ENCODE measurements around the gene PPP1R12C. TPM values are rescaled to one million over a fixed set of nuclear protein-coding genes. Genes with fewer than 3 reads are reported as not detected.

The PPP1R12C gene
- total RNA-seq, 1 experiment from 2014 or later = 79.9 TPM

- Histone ChIP-seq H3K79me2 (ENCODE audit: insufficient read depth, low read length) (no peaks in the 10 kb centered on the region), H3K27ac (ENCODE audit: insufficient read length, low read depth, low read length) (no peak overlapping the region), H2BK120ac (ENCODE audit: low read depth, low read length, poor library complexity, severe bottlenecking) (no peak overlapping the region), H3T11ph (ENCODE audit: low read length) (no peak overlapping the region), H3K18ac (ENCODE audit: insufficient read length, low read depth, low read length) (no peak overlapping the region), H3K14ac (ENCODE audit: insufficient read depth, low read length) (no peak overlapping the region), H3K4me1 (ENCODE audit: insufficient read depth, low read length) (peaks cover 5% of the 10 kb centered on the region; the same call in 1 of the 2 replicates), H2BK12ac (ENCODE audit: insufficient read length, low read depth, low read length) (no peak overlapping the region), H2BK20ac (ENCODE audit: low read depth, low read length, poor library complexity, severe bottlenecking) (no peak overlapping the region), H3K4me2 (ENCODE audit: insufficient read depth, insufficient read length, low read length) (no peak overlapping the region), H3K4ac (ENCODE audit: low read depth, low read length) (no peak overlapping the region), H2BK5ac (ENCODE audit: insufficient read length, low read length) (no peak overlapping the region), H3K27me3 (ENCODE audit: insufficient read depth, low read length) (peaks cover 2% of the 10 kb centered on the region; the same call in 1 of the 2 replicates), H3K23ac (ENCODE audit: insufficient read length, low read depth, low read length) (no peak overlapping the region), H4K5ac (ENCODE audit: insufficient read length, low read depth, low read length) (no peak overlapping the region), H4K91ac (ENCODE audit: insufficient read length, low read depth, low read length) (no peak overlapping the region), H2BK15ac (ENCODE audit: low read depth, low read length) (no peak overlapping the region), H3K79me1 (ENCODE audit: insufficient read depth, low read depth, low read length, poor library complexity, severe bottlenecking) (no peaks in the 10 kb centered on the region), H3K9me3 (ENCODE audit: control insufficient read depth, low read depth, low read length) (no peaks in the 10 kb centered on the region), H3K56ac (ENCODE audit: insufficient read length, low read depth, low read length) (no peak overlapping the region), H4K20me1 (ENCODE audit: control insufficient read depth, insufficient read depth, insufficient read length) (no peaks in the 10 kb centered on the region), H4K8ac (replicated peaks; ENCODE audit: insufficient read length, low read depth, low read length) (no peak overlapping the region), H3K23me2 (ENCODE audit: insufficient read length, low read depth, low read length, poor library complexity, severe bottlenecking) (peaks cover 20% of the 10 kb centered on the region), H2AFZ (ENCODE audit: low read length) (no peak overlapping the region), H2AK5ac (ENCODE audit: insufficient read length, low read length) (no peak overlapping the region), H3K9ac (ENCODE audit: extremely low read depth, insufficient read length, low read length) (no peak overlapping the region)
- H3K27me3 Mint-ChIP-seq (ENCODE audit: low read depth) = peaks cover 63% of the 10 kb centered on the region
- no peak for DNase-seq
- no peak overlapping the region for H3K27ac Mint-ChIP-seq
- peaks cover 2 to 5% of the 10 kb centered on the region in 2 experiments; a peak in 3 of 5 replicates for H3K9me3 Mint-ChIP-seq
- TF ChIP-seq, protein P1, sequence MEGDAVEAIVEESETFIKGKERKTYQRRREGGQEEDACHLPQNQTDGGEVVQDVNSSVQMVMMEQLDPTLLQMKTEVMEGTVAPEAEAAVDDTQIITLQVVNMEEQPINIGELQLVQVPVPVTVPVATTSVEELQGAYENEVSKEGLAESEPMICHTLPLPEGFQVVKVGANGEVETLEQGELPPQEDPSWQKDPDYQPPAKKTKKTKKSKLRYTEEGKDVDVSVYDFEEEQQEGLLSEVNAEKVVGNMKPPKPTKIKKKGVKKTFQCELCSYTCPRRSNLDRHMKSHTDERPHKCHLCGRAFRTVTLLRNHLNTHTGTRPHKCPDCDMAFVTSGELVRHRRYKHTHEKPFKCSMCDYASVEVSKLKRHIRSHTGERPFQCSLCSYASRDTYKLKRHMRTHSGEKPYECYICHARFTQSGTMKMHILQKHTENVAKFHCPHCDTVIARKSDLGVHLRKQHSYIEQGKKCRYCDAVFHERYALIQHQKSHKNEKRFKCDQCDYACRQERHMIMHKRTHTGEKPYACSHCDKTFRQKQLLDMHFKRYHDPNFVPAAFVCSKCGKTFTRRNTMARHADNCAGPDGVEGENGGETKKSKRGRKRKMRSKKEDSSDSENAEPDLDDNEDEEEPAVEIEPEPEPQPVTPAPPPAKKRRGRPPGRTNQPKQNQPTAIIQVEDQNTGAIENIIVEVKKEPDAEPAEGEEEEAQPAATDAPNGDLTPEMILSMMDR (conservative IDR thresholded peaks at IDR 0.05) = no peak
- peak overlapping the region in 1 of 2 experiments; percentile 87; a peak in 1 of 5 replicates for H3K4me3 Mint-ChIP-seq
- H3K36me3 Mint-ChIP-seq (ENCODE audit: insufficient read depth in 1 of 3, low read depth in 3 of 3) = peaks cover 3 to 8% (median 6%) of the 10 kb centered on the region in 3 experiments; a peak in 6 of 7 replicates
- WGBS (ENCODE audit: extremely low coverage, insufficient read length, low lambda C conversion rate) = no CpG with 5 or more reads among the region's 5 CpGs
- H3K4me1 Mint-ChIP-seq = peaks cover 25 to 46% of the 10 kb centered on the region in 2 experiments
These were observed 38.4 kb downstream of the PPP1R12C start for GRCh38 chr19:55078996-55079395.

All from H9 (cell line).